Panc1 (cell line): ENCODE measurements around the gene UBE2J1. TPM values are rescaled to one million over a fixed set of nuclear protein-coding genes. Genes with fewer than 3 reads are reported as not detected.

Experiments used
- ATAC-seq: fragments of 200-7000 bp; cut with Tn5 transposase; 2 replicates; pipeline ENCODE4 v1.9.1; 2020; ENCODE audit warnings: mild to moderate bottlenecking, moderate library complexity
- BruUV-seq: library from RNA; stranded (reverse); fragments of 400-500 nt; replicated peaks from 2 replicates; lab custom pipeline; 2021; lab: Mats Ljungman, UMichigan
- CTCF ChIA-PET: fragments of 300-600 bp; sonication (Branson Sonifier 250); formaldehyde crosslinking; loops from one replicate; lab custom pipeline; 2022; ENCODE audit warnings: antibody characterized with exemption; lab: Charles Lee
- POLR2A ChIA-PET: fragments of 300-600 bp; sonication (Branson Sonifier 250); formaldehyde crosslinking; loops from one replicate; lab custom pipeline; 2022; ENCODE audit warnings: antibody characterized with exemption; lab: Charles Lee
- DNase-seq: peaks from one replicate; pipeline ENCODE4 v3.0.0-alpha.2; 2010; ENCODE audit warnings: low read depth, low spot score
- H3K27ac ChIP-seq: 2 replicates; pipeline ENCODE4 v1.5.1; 2011; ENCODE audit warnings: mild to moderate bottlenecking, low read length, inconsistent platforms
- H3K27me3 ChIP-seq: fragments of 200-500 bp; sonication (Bioruptor generic); 2 replicates; pipeline ENCODE4 v1.6.0; 2014; ENCODE audit warnings: low read length, inconsistent platforms; ENCODE audit not compliant: control insufficient read depth, insufficient read depth
- H3K36me3 ChIP-seq: fragments of 200-500 bp; sonication (Bioruptor generic); 2 replicates; pipeline ENCODE4 v1.5.1; 2014; ENCODE audit warnings: inconsistent platforms, mild to moderate bottlenecking, low read length, moderate library complexity; ENCODE audit not compliant: control insufficient read depth, insufficient read depth
- H3K4me1 ChIP-seq: 2 replicates; pipeline ENCODE4 v1.5.1; 2011; ENCODE audit warnings: inconsistent platforms, mild to moderate bottlenecking, low read length, moderate library complexity; ENCODE audit not compliant: control insufficient read depth, insufficient read depth
- H3K4me3 ChIP-seq, 2 experiments: 2 replicates each; pipeline ENCODE4 v1.5.1; 2011 to 2012; ENCODE audit warnings: low read depth in 2 of 2, low read length in 2 of 2, mild to moderate bottlenecking in 2 of 2, inconsistent platforms in 1 of 2, moderate library complexity in 1 of 2
- H3K9me3 ChIP-seq: fragments of 200-500 bp; sonication (Bioruptor generic); 2 replicates; pipeline ENCODE4 v1.5.1; 2014; ENCODE audit warnings: low read depth, mild to moderate bottlenecking, inconsistent platforms, low read length, moderate library complexity; ENCODE audit not compliant: control insufficient read depth, insufficient read depth
- CTCF ChIP-seq: fragments of 450-650 bp; IDR thresholded peaks from 2 replicates; pipeline ENCODE4 v1.5.1; 2017; ENCODE audit warnings: mild to moderate bottlenecking
- POLR2AphosphoS5 ChIP-seq: IDR thresholded peaks from 2 replicates; pipeline ENCODE4 v1.6.1; 2012; ENCODE audit warnings: mild to moderate bottlenecking, low read depth, low read length, moderate library complexity
- SIN3A ChIP-seq: IDR thresholded peaks from 2 replicates; pipeline ENCODE4 v1.6.1; 2012; ENCODE audit warnings: low read depth, mild to moderate bottlenecking, low read length, moderate library complexity, borderline replicate concordance; ENCODE audit not compliant: insufficient read depth
- TCF7L2 ChIP-seq: IDR thresholded peaks from 2 replicates; pipeline ENCODE4 v1.6.1; 2011; ENCODE audit warnings: mild to moderate bottlenecking, low read depth, low read length, inconsistent platforms
- in situ Hi-C: cut with HindIII; loops from 2 replicates; pipeline ENCODE4 v1.10.0; 2016; ENCODE audit warnings: low sequenced_read_pairs, low pct_unique_long_range_greater_than_20kb
- intact Hi-C: fragments of 100-400 bp; cut with micrococcal nuclease; formaldehyde crosslinking; loops from one replicate; pipeline ENCODE4 v1.10.0; 2022; ENCODE audit not compliant: unreplicated experiment
- total RNA-seq: library from RNA; stranded (reverse); gene quantifications from one replicate; pipeline ENCODE4 v1.2.1, GENCODE V29; 2021; ENCODE audit not compliant: unreplicated experiment
- TF ChIP-seq, protein P1 (sequence below), 2 experiments: IDR thresholded peaks; 2 replicates each; pipeline ENCODE4 v1.6.1; 2011 to 2012; ENCODE audit warnings: low read depth in 2 of 2, control low read depth in 1 of 2, low read length in 1 of 2, mild to moderate bottlenecking in 1 of 2, moderate library complexity in 1 of 2; ENCODE audit not compliant: insufficient read depth in 1 of 2

Gene UBE2J1
- total RNA-seq, 1 experiment from 2014 or later, result 30.5 TPM

- Histone ChIP-seq H3K4me3 (no peak overlapping the region), H3K4me1 (no peaks in the 10 kb centered on the region), H3K27ac (no peak overlapping the region), H3K36me3 (no peaks in the 10 kb centered on the region), H3K9me3 (no peaks in the 10 kb centered on the region), H3K27me3 (no peaks in the 10 kb centered on the region)
- ChIA-PET CTCF (no interaction called here), POLR2A (no interaction called here)
- in situ Hi-C loops (no loop called here), intact Hi-C loops (no loop called here)
- DNase-seq (no peak), ATAC-seq (no peak)
- no TSS peak for BruUV-seq
- TF ChIP-seq POLR2AphosphoS5, result no peak
Measured at GRCh38 chr6:89388846-89389245, 36.3 kb upstream of the UBE2J1 start.

DNA sequence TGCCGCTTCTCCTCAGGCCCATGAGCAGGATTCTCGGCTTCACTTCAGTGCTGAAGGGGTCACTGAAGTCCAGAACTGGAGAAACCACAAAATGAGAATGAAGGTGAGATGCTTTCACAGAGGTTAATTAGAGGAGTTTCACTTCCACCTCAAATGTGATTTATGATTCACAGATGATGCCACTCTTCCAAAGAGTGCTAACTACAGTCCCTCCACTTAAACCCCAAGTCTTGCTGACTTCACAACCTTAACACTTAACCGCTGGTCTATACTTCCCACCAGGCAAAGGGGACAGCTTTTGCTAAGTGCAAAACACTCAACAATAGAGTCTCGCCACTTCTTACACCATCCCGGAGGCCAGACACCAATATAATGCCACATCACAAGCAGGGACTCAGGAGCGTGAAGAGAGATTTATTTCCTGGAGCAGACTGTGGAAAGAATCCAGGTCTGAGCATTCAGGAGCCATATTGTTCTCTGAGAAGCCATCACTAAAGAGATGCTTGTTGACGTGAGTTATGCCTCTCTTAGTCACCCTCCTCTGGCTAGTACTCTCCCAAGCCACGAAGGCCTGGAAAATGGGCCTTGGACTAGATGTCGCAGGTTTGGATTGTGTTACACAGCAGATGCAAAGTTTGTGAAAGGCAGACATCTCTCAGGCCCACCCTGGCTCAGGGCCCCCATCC lies 35.1 kb upstream of the UBE2J1 start:
- ATAC-seq (no peak), DNase-seq (no peak)
- CTCF ChIA-PET, result no interaction called here
- Histone ChIP-seq H3K27me3 (no peaks in the 10 kb centered on the region), H3K27ac (no peak overlapping the region), H3K4me1 (no peaks in the 10 kb centered on the region), H3K36me3 (no peaks in the 10 kb centered on the region), H3K9me3 (no peaks in the 10 kb centered on the region), H3K4me3 (no peak overlapping the region)
- BruUV-seq, result no TSS peak
- intact Hi-C loops, result no loop called here
- in situ Hi-C loops, result no loop called here
- TF ChIP-seq TCF7L2 (no peak), POLR2AphosphoS5 (no peak), SIN3A (no peak), CTCF (no peak)
- TF ChIP-seq, protein P1, sequence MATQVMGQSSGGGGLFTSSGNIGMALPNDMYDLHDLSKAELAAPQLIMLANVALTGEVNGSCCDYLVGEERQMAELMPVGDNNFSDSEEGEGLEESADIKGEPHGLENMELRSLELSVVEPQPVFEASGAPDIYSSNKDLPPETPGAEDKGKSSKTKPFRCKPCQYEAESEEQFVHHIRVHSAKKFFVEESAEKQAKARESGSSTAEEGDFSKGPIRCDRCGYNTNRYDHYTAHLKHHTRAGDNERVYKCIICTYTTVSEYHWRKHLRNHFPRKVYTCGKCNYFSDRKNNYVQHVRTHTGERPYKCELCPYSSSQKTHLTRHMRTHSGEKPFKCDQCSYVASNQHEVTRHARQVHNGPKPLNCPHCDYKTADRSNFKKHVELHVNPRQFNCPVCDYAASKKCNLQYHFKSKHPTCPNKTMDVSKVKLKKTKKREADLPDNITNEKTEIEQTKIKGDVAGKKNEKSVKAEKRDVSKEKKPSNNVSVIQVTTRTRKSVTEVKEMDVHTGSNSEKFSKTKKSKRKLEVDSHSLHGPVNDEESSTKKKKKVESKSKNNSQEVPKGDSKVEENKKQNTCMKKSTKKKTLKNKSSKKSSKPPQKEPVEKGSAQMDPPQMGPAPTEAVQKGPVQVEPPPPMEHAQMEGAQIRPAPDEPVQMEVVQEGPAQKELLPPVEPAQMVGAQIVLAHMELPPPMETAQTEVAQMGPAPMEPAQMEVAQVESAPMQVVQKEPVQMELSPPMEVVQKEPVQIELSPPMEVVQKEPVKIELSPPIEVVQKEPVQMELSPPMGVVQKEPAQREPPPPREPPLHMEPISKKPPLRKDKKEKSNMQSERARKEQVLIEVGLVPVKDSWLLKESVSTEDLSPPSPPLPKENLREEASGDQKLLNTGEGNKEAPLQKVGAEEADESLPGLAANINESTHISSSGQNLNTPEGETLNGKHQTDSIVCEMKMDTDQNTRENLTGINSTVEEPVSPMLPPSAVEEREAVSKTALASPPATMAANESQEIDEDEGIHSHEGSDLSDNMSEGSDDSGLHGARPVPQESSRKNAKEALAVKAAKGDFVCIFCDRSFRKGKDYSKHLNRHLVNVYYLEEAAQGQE (IDR thresholded peaks at IDR 0.05; ENCODE audit: insufficient read depth in 1 of 2, low read depth in 2 of 2, low read length in 1 of 2), result no peak
- POLR2A ChIA-PET, result no interaction called here

- BruUV-seq, result no TSS peak
- H3K9me3 ChIP-seq, result no peaks in the 10 kb centered on the region
- H3K36me3 ChIP-seq, result no peaks in the 10 kb centered on the region
- ChIA-PET CTCF (no interaction called here), POLR2A (no interaction called here)
- in situ Hi-C loops (no loop called here), intact Hi-C loops (no loop called here)
- no peaks in the 10 kb centered on the region for H3K4me1 ChIP-seq
- no peak overlapping the region for H3K4me3 ChIP-seq
- DNase-seq (no peak), ATAC-seq (no peak)
- TF ChIP-seq TCF7L2 (no peak), POLR2AphosphoS5 (no peak), CTCF (no peak), SIN3A (no peak)
- TF ChIP-seq, protein P1 (IDR thresholded peaks at IDR 0.05; ENCODE audit: insufficient read depth in 1 of 2, low read depth in 2 of 2, low read length in 1 of 2), result no peak
- no peaks in the 10 kb centered on the region for H3K27me3 ChIP-seq
- H3K27ac ChIP-seq, result no peak overlapping the region
Measured at GRCh38 chr6:89386917-89387491, 34.5 kb upstream of the UBE2J1 start.
